ENCODE results near the gene ZNF692. TPM values are rescaled to one million over a fixed set of nuclear protein-coding genes. Genes with fewer than 3 reads are reported as not detected.
"Not testable (repeated sequence)": the region's sequence is repeated elsewhere in the genome, so short reads cannot be mapped to it uniquely, and the experiment has no call there.

The ZNF692 gene
- total RNA-seq, 2 donors from 2014 or later = 35.0 to 41.4 TPM

GRCh38 chr1:248838357-248839167, 20.3 kb downstream of the ZNF692 start:
- Mint-ChIP-seq H3K27ac (peak overlapping the region; percentile 89), H3K36me3 (ENCODE audit: low read depth) (no peaks in the 10 kb centered on the region), H3K4me1 (peaks cover 19% of the 10 kb centered on the region), H3K27me3 (peaks cover 3% of the 10 kb centered on the region), H3K4me3 (no peak overlapping the region)
- DNase-seq (peak; percentile 76 to 81 (median 81)), ATAC-seq (peak; percentile 72)
- H3K9me3 ChIP-seq (ENCODE audit: control insufficient read depth, low read length, poor library complexity, severe bottlenecking) = no peaks in the 10 kb centered on the region

- peaks cover 6% of the 10 kb centered on the region for H3K27me3 Mint-ChIP-seq
- H3K9me3 ChIP-seq (ENCODE audit: control insufficient read depth, low read length, poor library complexity, severe bottlenecking) = no peaks in the 10 kb centered on the region
- peaks cover 19% of the 10 kb centered on the region for H3K4me1 Mint-ChIP-seq
- DNase-seq (peak; percentile 86 to 92 (median 90)), ATAC-seq (peak; percentile 89)
- H3K36me3 Mint-ChIP-seq (ENCODE audit: low read depth) = no peaks in the 10 kb centered on the region
- no peak within 1 kb of the TSS for H3K4me3 Mint-ChIP-seq
- H3K27ac Mint-ChIP-seq = peak within 1 kb of the TSS; percentile 89
Measured at GRCh38 chr1:248837781-248838356, 21.0 kb downstream of the ZNF692 start, which contains the start of gene ZNF672. Gene ZNF672 (plus strand): TSS chr1:248838224. CDS start chr1:248847275, 9,051 bp downstream.

- Mint-ChIP-seq H3K36me3 (ENCODE audit: low read depth) (no peaks in the 10 kb centered on the region), H3K4me3 (no peak overlapping the region), H3K27me3 (peaks cover 6% of the 10 kb centered on the region), H3K4me1 (peaks cover 15% of the 10 kb centered on the region), H3K27ac (no peak overlapping the region)
- no peak for ATAC-seq
- H3K9me3 ChIP-seq (ENCODE audit: control insufficient read depth, low read length, poor library complexity, severe bottlenecking) = no peaks in the 10 kb centered on the region
- DNase-seq = no peak
Measured at GRCh38 chr1:248837045-248837780, 21.7 kb downstream of the ZNF692 start.

- H3K27ac Mint-ChIP-seq = no peak overlapping the region
- ATAC-seq (no peak), DNase-seq (no peak)
- no peaks in the 10 kb centered on the region for H3K36me3 Mint-ChIP-seq (ENCODE audit: low read depth)
- H3K9me3 ChIP-seq (ENCODE audit: control insufficient read depth, low read length, poor library complexity, severe bottlenecking) = no peaks in the 10 kb centered on the region
- H3K4me1 Mint-ChIP-seq = peaks cover 6% of the 10 kb centered on the region
- peaks cover 6% of the 10 kb centered on the region for H3K27me3 Mint-ChIP-seq
- H3K4me3 Mint-ChIP-seq = no peak overlapping the region
Measured at GRCh38 chr1:248834343-248834940, 24.4 kb downstream of the ZNF692 start.

- no peak for ATAC-seq
- H3K9me3 ChIP-seq (ENCODE audit: control insufficient read depth, low read length, poor library complexity, severe bottlenecking) = no peaks in the 10 kb centered on the region
- Mint-ChIP-seq H3K4me3 (no peak overlapping the region), H3K27ac (no peak overlapping the region), H3K4me1 (peaks cover 8% of the 10 kb centered on the region), H3K27me3 (peaks cover 6% of the 10 kb centered on the region), H3K36me3 (ENCODE audit: low read depth) (no peaks in the 10 kb centered on the region)
- no peak for DNase-seq
Measured at GRCh38 chr1:248831842-248832241, 27.0 kb downstream of the ZNF692 start.

GRCh38 chr1:248830718-248831017, 28.2 kb downstream of the ZNF692 start:
- H3K27ac Mint-ChIP-seq; H3K27me3 Mint-ChIP-seq; ATAC-seq; H3K9me3 ChIP-seq (ENCODE audit: control insufficient read depth, low read length, poor library complexity, severe bottlenecking); H3K4me3 Mint-ChIP-seq; H3K36me3 Mint-ChIP-seq (ENCODE audit: low read depth); DNase-seq: not testable (repeated sequence)
- peaks cover 16% of the 10 kb centered on the region for H3K4me1 Mint-ChIP-seq

- peaks cover 6% of the 10 kb centered on the region for H3K27me3 Mint-ChIP-seq
- H3K4me3 Mint-ChIP-seq = no peak overlapping the region
- H3K9me3 ChIP-seq (ENCODE audit: control insufficient read depth, low read length, poor library complexity, severe bottlenecking) = no peaks in the 10 kb centered on the region
- DNase-seq (no peak), ATAC-seq (no peak)
- peak overlapping the region; percentile 98 for H3K27ac Mint-ChIP-seq
- H3K36me3 Mint-ChIP-seq (ENCODE audit: low read depth) = peaks cover 4% of the 10 kb centered on the region
- peaks cover 34% of the 10 kb centered on the region for H3K4me1 Mint-ChIP-seq
Measured at GRCh38 chr1:248828845-248829244, 30.0 kb downstream of the ZNF692 start.

- H3K36me3 Mint-ChIP-seq (ENCODE audit: low read depth) = peaks cover 4% of the 10 kb centered on the region
- no peaks in the 10 kb centered on the region for H3K27me3 Mint-ChIP-seq
- H3K4me1 Mint-ChIP-seq = peaks cover 50% of the 10 kb centered on the region
- peak; percentile 88 for ATAC-seq
- peak within 1 kb of the TSS; percentile 99 for H3K4me3 Mint-ChIP-seq
- H3K9me3 ChIP-seq (ENCODE audit: control insufficient read depth, low read length, poor library complexity, severe bottlenecking) = no peaks in the 10 kb centered on the region
- peak; percentile 80 to 83 (median 81) for DNase-seq
- peak within 1 kb of the TSS; percentile 98 for H3K27ac Mint-ChIP-seq
Measured at GRCh38 chr1:248825909-248826760, 32.8 kb downstream of the ZNF692 start, which contains the start of gene SH3BP5L. Gene SH3BP5L (minus strand): TSS chr1:248825915. CDS start chr1:248824935, 980 bp downstream.

GRCh38 chr1:248825573-248825908, 33.3 kb downstream of the ZNF692 start:
- H3K27ac Mint-ChIP-seq = peak overlapping the region; percentile 98
- peaks cover 6% of the 10 kb centered on the region for H3K36me3 Mint-ChIP-seq (ENCODE audit: low read depth)
- DNase-seq (no peak), ATAC-seq (peak; percentile 2)
- H3K27me3 Mint-ChIP-seq = no peaks in the 10 kb centered on the region
- H3K4me3 Mint-ChIP-seq = peak overlapping the region; percentile 99
- H3K4me1 Mint-ChIP-seq = peaks cover 55% of the 10 kb centered on the region
- no peaks in the 10 kb centered on the region for H3K9me3 ChIP-seq (ENCODE audit: control insufficient read depth, low read length, poor library complexity, severe bottlenecking)

- no peaks in the 10 kb centered on the region for H3K27me3 Mint-ChIP-seq
- H3K36me3 Mint-ChIP-seq (ENCODE audit: low read depth) = peaks cover 6% of the 10 kb centered on the region
- peak overlapping the region; percentile 99 for H3K4me3 Mint-ChIP-seq
- DNase-seq (no peak), ATAC-seq (no peak)
- no peaks in the 10 kb centered on the region for H3K9me3 ChIP-seq (ENCODE audit: control insufficient read depth, low read length, poor library complexity, severe bottlenecking)
- peak overlapping the region; percentile 98 for H3K27ac Mint-ChIP-seq
- H3K4me1 Mint-ChIP-seq = peaks cover 57% of the 10 kb centered on the region
Measured at GRCh38 chr1:248825136-248825535, 33.7 kb downstream of the ZNF692 start.

GRCh38 chr1:248824701-248825100, 34.2 kb downstream of the ZNF692 start:
- Mint-ChIP-seq H3K4me3 (peak overlapping the region; percentile 99), H3K4me1 (peaks cover 57% of the 10 kb centered on the region), H3K36me3 (ENCODE audit: low read depth) (peaks cover 6% of the 10 kb centered on the region), H3K27ac (peak overlapping the region; percentile 98), H3K27me3 (no peaks in the 10 kb centered on the region)
- ATAC-seq (no peak), DNase-seq (no peak)
- H3K9me3 ChIP-seq (ENCODE audit: control insufficient read depth, low read length, poor library complexity, severe bottlenecking) = no peaks in the 10 kb centered on the region

GRCh38 chr1:248824301-248824700, 34.6 kb downstream of the ZNF692 start:
- Mint-ChIP-seq H3K27me3 (no peaks in the 10 kb centered on the region), H3K27ac (peak overlapping the region; percentile 98), H3K4me1 (peaks cover 57% of the 10 kb centered on the region), H3K36me3 (ENCODE audit: low read depth) (peaks cover 6% of the 10 kb centered on the region), H3K4me3 (peak overlapping the region; percentile 99)
- ATAC-seq (no peak), DNase-seq (no peak)
- no peaks in the 10 kb centered on the region for H3K9me3 ChIP-seq (ENCODE audit: control insufficient read depth, low read length, poor library complexity, severe bottlenecking)
